Fibroblast of pulmonary artery (primary cell): Measurements from ENCODE around the gene TICAM2.

Source experiments
- DNase-seq: peaks from one replicate; pipeline ENCODE4 v3.0.0-alpha.2; 2010; ENCODE audit warnings: low read depth
- H3K4me3 ChIP-seq: replicated peaks from 2 replicates; pipeline ENCODE4 v1.5.1; 2011; ENCODE audit warnings: low read depth, mild to moderate bottlenecking, control low read depth, low read length, moderate library complexity
- TF ChIP-seq, protein P1 (sequence below): IDR thresholded peaks from 2 replicates; pipeline ENCODE4 v1.5.1; 2011; ENCODE audit warnings: mild to moderate bottlenecking, control low read depth, low read length, inconsistent platforms; ENCODE audit errors: missing control alignments

TICAM2 gene

GRCh38 chr5:115625579-115626444, 23.5 kb upstream of the TICAM2 start, which contains the start of gene TMED7:
TSS of gene TMED7 (minus strand) at chr5:115626036. CDS start at chr5:115625792, 244 bp downstream.
- TF ChIP-seq, protein P1, sequence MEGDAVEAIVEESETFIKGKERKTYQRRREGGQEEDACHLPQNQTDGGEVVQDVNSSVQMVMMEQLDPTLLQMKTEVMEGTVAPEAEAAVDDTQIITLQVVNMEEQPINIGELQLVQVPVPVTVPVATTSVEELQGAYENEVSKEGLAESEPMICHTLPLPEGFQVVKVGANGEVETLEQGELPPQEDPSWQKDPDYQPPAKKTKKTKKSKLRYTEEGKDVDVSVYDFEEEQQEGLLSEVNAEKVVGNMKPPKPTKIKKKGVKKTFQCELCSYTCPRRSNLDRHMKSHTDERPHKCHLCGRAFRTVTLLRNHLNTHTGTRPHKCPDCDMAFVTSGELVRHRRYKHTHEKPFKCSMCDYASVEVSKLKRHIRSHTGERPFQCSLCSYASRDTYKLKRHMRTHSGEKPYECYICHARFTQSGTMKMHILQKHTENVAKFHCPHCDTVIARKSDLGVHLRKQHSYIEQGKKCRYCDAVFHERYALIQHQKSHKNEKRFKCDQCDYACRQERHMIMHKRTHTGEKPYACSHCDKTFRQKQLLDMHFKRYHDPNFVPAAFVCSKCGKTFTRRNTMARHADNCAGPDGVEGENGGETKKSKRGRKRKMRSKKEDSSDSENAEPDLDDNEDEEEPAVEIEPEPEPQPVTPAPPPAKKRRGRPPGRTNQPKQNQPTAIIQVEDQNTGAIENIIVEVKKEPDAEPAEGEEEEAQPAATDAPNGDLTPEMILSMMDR: no peak
- H3K4me3 ChIP-seq: peak within 1 kb of the TSS; percentile 86
- DNase-seq: peak; percentile 98

- TF ChIP-seq, protein P1: no peak
- peak overlapping the region; percentile 86 for H3K4me3 ChIP-seq
- peak; percentile 8 for DNase-seq
Measured at GRCh38 chr5:115624994-115625393, 22.7 kb upstream of the TICAM2 start.

- no peak for DNase-seq
- TF ChIP-seq, protein P1: no peak
- peak overlapping the region; percentile 86 for H3K4me3 ChIP-seq
Measured at GRCh38 chr5:115623658-115624057, 21.4 kb upstream of the TICAM2 start.

- TF ChIP-seq, protein P1: no peak
- no peak for DNase-seq
- no peak overlapping the region for H3K4me3 ChIP-seq
Measured at GRCh38 chr5:115621365-115621900, 19.2 kb upstream of the TICAM2 start.

- no peak for DNase-seq
- H3K4me3 ChIP-seq: no peak overlapping the region
- TF ChIP-seq, protein P1: no peak
Measured at GRCh38 chr5:115616892-115617291, 14.6 kb upstream of the TICAM2 start.

GRCh38 chr5:115616472-115616871, 14.2 kb upstream of the TICAM2 start:
- DNase-seq: no peak
- TF ChIP-seq, protein P1: no peak
- H3K4me3 ChIP-seq: no peak overlapping the region
